ENCODE results near the gene NDUFS8.
"Not testable (repeated sequence)": the region's sequence is repeated elsewhere in the genome, so short reads cannot be mapped to it uniquely, and the experiment has no call there.

Gene NDUFS8
- total RNA-seq, result 45.0 to 61.4 (median 55.1) reads per million in 4 experiments

- DNase-seq, result peak; percentile 94
Measured at GRCh38 chr11:68030318-68031143, at the start of gene NDUFS8. Gene NDUFS8, plus strand, starts transcription at chr11:68030681. Its CDS starts 1,471 bp downstream, at chr11:68032152.

- not testable (repeated sequence) for DNase-seq
Measured at GRCh38 chr11:67981226-67981625, 49.3 kb upstream of the NDUFS8 start.

GRCh38 chr11:67982255-67982857, 48.1 kb upstream of the NDUFS8 start:
- DNase-seq, result not testable (repeated sequence)

GRCh38 chr11:67983951-67984350, 46.5 kb upstream of the NDUFS8 start:
- DNase-seq, result no peak

GRCh38 chr11:67985302-67985701, 45.2 kb upstream of the NDUFS8 start:
- DNase-seq, result not testable (repeated sequence)

- DNase-seq, result not testable (repeated sequence)
Measured at GRCh38 chr11:67990546-67991346, 39.7 kb upstream of the NDUFS8 start.

- DNase-seq, result not testable (repeated sequence)
Measured at GRCh38 chr11:67991347-67992121, 38.9 kb upstream of the NDUFS8 start.

GRCh38 chr11:67993821-67994220, 36.7 kb upstream of the NDUFS8 start:
- DNase-seq, result not testable (repeated sequence)

- not testable (repeated sequence) for DNase-seq
Measured at GRCh38 chr11:67994387-67994786, 36.1 kb upstream of the NDUFS8 start.

- DNase-seq, result not testable (repeated sequence)
Measured at GRCh38 chr11:67995129-67995528, 35.4 kb upstream of the NDUFS8 start.

- not testable (repeated sequence) for DNase-seq
Measured at GRCh38 chr11:67995579-67995978, 34.9 kb upstream of the NDUFS8 start.

GRCh38 chr11:67996051-67996450, 34.4 kb upstream of the NDUFS8 start:
- no peak for DNase-seq

- DNase-seq, result peak; percentile 19
Measured at GRCh38 chr11:67996622-67997474, 33.6 kb upstream of the NDUFS8 start.

- DNase-seq, result no peak
Measured at GRCh38 chr11:67997475-67997921, 33.0 kb upstream of the NDUFS8 start.

GRCh38 chr11:67998150-67999045, 32.1 kb upstream of the NDUFS8 start:
- DNase-seq, result no peak

- DNase-seq, result no peak
Measured at GRCh38 chr11:67999201-67999629, 31.3 kb upstream of the NDUFS8 start.

- no peak for DNase-seq
Measured at GRCh38 chr11:67999704-68000103, 30.8 kb upstream of the NDUFS8 start.

- DNase-seq, result no peak
Measured at GRCh38 chr11:68002575-68002937, 27.9 kb upstream of the NDUFS8 start.

GRCh38 chr11:68002938-68003845, 27.3 kb upstream of the NDUFS8 start:
- peak; percentile 37 for DNase-seq
